Activated CD8-positive, alpha-beta T cell treated with anti-CD3 and anti-CD28 coated beads for 36 hours (primary cell): Measurements from ENCODE around the gene CDKL2. TPM values are rescaled to one million over a fixed set of nuclear protein-coding genes. Genes with fewer than 3 reads are reported as not detected.

Experiments
- ATAC-seq: fragments of 200-7000 bp; cut with Tn5 transposase; one replicate; pipeline ENCODE4 v1.10.0; 2021; ENCODE audit warnings: mild to moderate bottlenecking, moderate library complexity
- CTCF ChIA-PET: fragments of 350-600 bp; sonication (Branson Sonifier 250); formaldehyde crosslinking; loops from one replicate; lab custom pipeline; 2021; ENCODE audit warnings: antibody characterized with exemption; lab: Charles Lee
- POLR2A ChIA-PET: fragments of 350-600 bp; sonication (Branson Sonifier 250); formaldehyde crosslinking; loops from one replicate; lab custom pipeline; 2021; ENCODE audit warnings: antibody characterized with exemption; lab: Charles Lee
- DNase-seq: peaks from one replicate; pipeline ENCODE4 v3.0.0-alpha.2; 2020
- H3K27ac Mint-ChIP-seq: one replicate; pipeline ENCODE4 v1.8.0; 2021; ENCODE audit warnings: mild to moderate bottlenecking, mixed read lengths
- H3K27me3 Mint-ChIP-seq: one replicate; pipeline ENCODE4 v1.8.0; 2021; ENCODE audit warnings: mixed read lengths
- H3K36me3 Mint-ChIP-seq: one replicate; pipeline ENCODE4 v1.8.0; 2021; ENCODE audit warnings: low read depth, mixed read lengths
- H3K4me1 Mint-ChIP-seq: one replicate; pipeline ENCODE4 v1.8.0; 2021; ENCODE audit warnings: low read depth, mixed read lengths
- H3K4me3 Mint-ChIP-seq: one replicate; pipeline ENCODE4 v1.8.0; 2021; ENCODE audit warnings: mild to moderate bottlenecking, moderate library complexity, mixed read lengths
- H3K9me3 Mint-ChIP-seq: one replicate; pipeline ENCODE4 v1.8.0; 2021; ENCODE audit warnings: mixed read lengths
- CTCF ChIP-seq: fragments of 200-600 bp; IDR thresholded peaks from one replicate; pipeline ENCODE4 v1.8.0; 2022; ENCODE audit warnings: antibody characterized with exemption, mild to moderate bottlenecking
- intact Hi-C: fragments of 100-400 bp; cut with micrococcal nuclease; formaldehyde crosslinking; loops from one replicate; pipeline ENCODE4 v1.10.0; 2022
- total RNA-seq, 2 experiments: library from RNA; stranded (reverse); gene quantifications; one replicate each; pipeline ENCODE4 v1.2.3, GENCODE V29; 2021

Gene CDKL2
- total RNA-seq, 2 experiments from 2014 or later = 0.83 to 1.0 TPM

GRCh38 chr4:75637827-75638226 is 7.5 kb upstream of the CDKL2 start:
- Mint-ChIP-seq H3K9me3 (no peaks in the 10 kb centered on the region), H3K4me3 (no peak overlapping the region), H3K27me3 (no peaks in the 10 kb centered on the region), H3K27ac (no peak overlapping the region), H3K4me1 (peaks cover 22% of the 10 kb centered on the region), H3K36me3 (peaks cover 16% of the 10 kb centered on the region)
- ATAC-seq (no peak), DNase-seq (no peak)
- no peak for TF ChIP-seq CTCF
- ChIA-PET CTCF (interaction anchor here (1.7 kb wide), 1 partner anchor 86 kb away, joined by 6 read pairs; the partner anchor contains the start of gene USO1), POLR2A (interaction anchor here (1.2 kb wide), 1 partner anchor 16 kb away, joined by 4 read pairs; no protein-coding TSS in a partner anchor)
- intact Hi-C loops = no loop called here

GRCh38 chr4:75637176-75637575 is 6.8 kb upstream of the CDKL2 start:
- no peaks in the 10 kb centered on the region for H3K9me3 Mint-ChIP-seq
- no peak overlapping the region for H3K27ac Mint-ChIP-seq
- peaks cover 13% of the 10 kb centered on the region for H3K36me3 Mint-ChIP-seq
- CTCF ChIA-PET = interaction anchor here (1.2 to 1.7 kb wide), 2 partner anchors 10 to 87 kb away, joined by 3 to 6 read pairs; partner anchors contain the start of gene USO1
- POLR2A ChIA-PET = interaction anchor here (0.6 to 1.2 kb wide), 3 partner anchors 8 to 79 kb away, joined by 3 to 4 read pairs (median 3); no protein-coding TSS in a partner anchor
- no peak for ATAC-seq
- no peak for DNase-seq
- TF ChIP-seq CTCF = no peak
- intact Hi-C loops = no loop called here
- H3K4me1 Mint-ChIP-seq = peaks cover 19% of the 10 kb centered on the region
- H3K4me3 Mint-ChIP-seq = no peak overlapping the region
- H3K27me3 Mint-ChIP-seq = no peaks in the 10 kb centered on the region

- intact Hi-C loops = no loop called here
- CTCF ChIA-PET = no interaction called here
- Mint-ChIP-seq H3K27ac (no peak overlapping the region), H3K4me3 (no peak overlapping the region), H3K27me3 (no peaks in the 10 kb centered on the region), H3K36me3 (peaks cover 3% of the 10 kb centered on the region), H3K4me1 (peaks cover 25% of the 10 kb centered on the region), H3K9me3 (no peaks in the 10 kb centered on the region)
- ATAC-seq = no peak
- no peak for DNase-seq
- POLR2A ChIA-PET = no interaction called here
- TF ChIP-seq CTCF = no peak
These were observed 4.6 kb upstream of the CDKL2 start for GRCh38 chr4:75634951-75635350.

GRCh38 chr4:75634281-75634680 is 4.0 kb upstream of the CDKL2 start:
- Mint-ChIP-seq H3K27ac (no peak overlapping the region), H3K27me3 (no peaks in the 10 kb centered on the region), H3K36me3 (no peaks in the 10 kb centered on the region), H3K9me3 (no peaks in the 10 kb centered on the region), H3K4me3 (no peak overlapping the region), H3K4me1 (peaks cover 22% of the 10 kb centered on the region)
- ChIA-PET CTCF (no interaction called here), POLR2A (no interaction called here)
- TF ChIP-seq CTCF = no peak
- DNase-seq = no peak
- intact Hi-C loops = no loop called here
- ATAC-seq = no peak

GRCh38 chr4:75633846-75634245 is 3.5 kb upstream of the CDKL2 start:
- no peak overlapping the region for H3K27ac Mint-ChIP-seq
- no peaks in the 10 kb centered on the region for H3K27me3 Mint-ChIP-seq
- no peaks in the 10 kb centered on the region for H3K9me3 Mint-ChIP-seq
- ATAC-seq (no peak), DNase-seq (no peak)
- POLR2A ChIA-PET = no interaction called here
- no peak for TF ChIP-seq CTCF
- intact Hi-C loops = no loop called here
- H3K4me3 Mint-ChIP-seq = no peak overlapping the region
- H3K4me1 Mint-ChIP-seq = peaks cover 22% of the 10 kb centered on the region
- H3K36me3 Mint-ChIP-seq = no peaks in the 10 kb centered on the region
- CTCF ChIA-PET = no interaction called here
